HepG2 (cell line): ENCODE data around the gene NR2F1. TPM values are rescaled to one million over a fixed set of nuclear protein-coding genes. Genes with fewer than 3 reads are reported as not detected.

ENCODE experiments used
- HHEX ChIP-seq: IDR thresholded peaks from 2 replicates; pipeline ENCODE4 v1.6.1; 2016; ENCODE audit warnings: control low read depth
- PHB2 ChIP-seq: fragments of 450-650 bp; IDR thresholded peaks from 2 replicates; pipeline ENCODE4 v1.6.1; 2018; ENCODE audit not compliant: partially characterized antibody
- SAFB2 ChIP-seq: sonication (generic); formaldehyde crosslinking; IDR thresholded peaks from 2 replicates; pipeline ENCODE4 v1.5.1; 2020; ENCODE audit warnings: missing genetic modification reagents, low read depth, mild to moderate bottlenecking, borderline replicate concordance
- SAP130 ChIP-seq: IDR thresholded peaks from 2 replicates; pipeline ENCODE4 v1.6.1; 2016; ENCODE audit warnings: low read depth
- WIZ ChIP-seq: sonication (generic); formaldehyde crosslinking; IDR thresholded peaks from 2 replicates; pipeline ENCODE4 v1.5.1; 2020; ENCODE audit warnings: mild to moderate bottlenecking, missing genetic modification reagents
- ZNF207 ChIP-seq: fragments of 450-650 bp; IDR thresholded peaks from 2 replicates; pipeline ENCODE4 v1.6.1; 2016; ENCODE audit warnings: antibody characterized with exemption, borderline replicate concordance
- ZNF331 ChIP-seq: sonication (generic); formaldehyde crosslinking; IDR thresholded peaks from 2 replicates; pipeline ENCODE4 v1.4.0; 2020; ENCODE audit warnings: missing genetic modification reagents
- ZNF780A ChIP-seq: sonication (generic); formaldehyde crosslinking; IDR thresholded peaks from 2 replicates; pipeline ENCODE4 v1.8.0; 2022; ENCODE audit warnings: mild to moderate bottlenecking, missing genetic modification reagents, moderate library complexity
- polyA plus RNA-seq, 8 experiments: library from polyadenylated mRNA; depleted of rRNA in 3 of 8; stranded (reverse) in 7 of 8; unstranded in 1 of 8; fragments of >200 nt; fragmentation: Illumina TruSeq in 4 of 8; extraction: Trizol in 4 of 8; gene quantifications; 2 replicates each; pipeline versions ENCODE4 v1.2.1 to v1.2.3, GENCODE V29; 2011 to 2016; ENCODE audit warnings: low read depth in 4 of 8, missing spikeins in 1 of 8, mixed read lengths in 1 of 8; ENCODE audit not compliant: insufficient read depth in 1 of 8
- total RNA-seq, 5 experiments: library from RNA; depleted of rRNA; stranded (reverse); fragments of >200 nt; fragmentation: Illumina TruSeq; extraction: Trizol; gene quantifications; 2 replicates each; pipeline ENCODE4 v1.2.3, GENCODE V29; 2016; ENCODE audit warnings: low read depth in 1 of 5
- TF ChIP-seq, protein P1 (sequence below): sonication (generic); formaldehyde crosslinking; IDR thresholded peaks from 2 replicates; pipeline ENCODE4 v1.9.0; 2022; ENCODE audit warnings: missing genetic modification reagents, mild to moderate bottlenecking, borderline replicate concordance
- TF ChIP-seq, protein P2 (sequence below), 2 experiments: sonication (generic) in 1 of 2; formaldehyde crosslinking in 1 of 2; IDR thresholded peaks; 2 replicates each; pipeline versions ENCODE4 v1.5.1 to v1.6.1; 2011 to 2020; ENCODE audit warnings: borderline replicate concordance in 1 of 2, low read depth in 1 of 2, low read length in 1 of 2, mild to moderate bottlenecking in 1 of 2, missing genetic modification reagents in 1 of 2, moderate library complexity in 1 of 2
- TF ChIP-seq, protein P3 (sequence below): sonication (generic); formaldehyde crosslinking; IDR thresholded peaks from 2 replicates; pipeline ENCODE4 v1.4.0; 2020; ENCODE audit warnings: mild to moderate bottlenecking, low read depth, missing genetic modification reagents
- TF ChIP-seq, protein P4 (sequence below): sonication (generic); formaldehyde crosslinking; conservative IDR thresholded peaks from 2 replicates; pipeline ENCODE4 v1.4.0; 2020; ENCODE audit warnings: missing genetic modification reagents
- TF ChIP-seq, protein P5 (sequence below): sonication (generic); formaldehyde crosslinking; IDR thresholded peaks from 2 replicates; pipeline ENCODE4 v1.5.0; 2020; ENCODE audit warnings: missing genetic modification reagents, mild to moderate bottlenecking, borderline replicate concordance
- TF ChIP-seq, protein P6 (sequence below): sonication (generic); formaldehyde crosslinking; IDR thresholded peaks from 2 replicates; pipeline ENCODE4 v1.5.0; 2020; ENCODE audit warnings: missing genetic modification reagents
- TF ChIP-seq, protein P7 (sequence below): sonication (generic); formaldehyde crosslinking; IDR thresholded peaks from 2 replicates; pipeline ENCODE4 v1.8.1; 2023; ENCODE audit warnings: mild to moderate bottlenecking, missing genetic modification reagents, borderline replicate concordance

Gene NR2F1
- total and polyA plus RNA-seq, 2 of the 13 experiments (the other 11 are each of a cell fraction or from before 2014, with no cell fraction given) = 17.1 to 59.7 TPM

DNA sequence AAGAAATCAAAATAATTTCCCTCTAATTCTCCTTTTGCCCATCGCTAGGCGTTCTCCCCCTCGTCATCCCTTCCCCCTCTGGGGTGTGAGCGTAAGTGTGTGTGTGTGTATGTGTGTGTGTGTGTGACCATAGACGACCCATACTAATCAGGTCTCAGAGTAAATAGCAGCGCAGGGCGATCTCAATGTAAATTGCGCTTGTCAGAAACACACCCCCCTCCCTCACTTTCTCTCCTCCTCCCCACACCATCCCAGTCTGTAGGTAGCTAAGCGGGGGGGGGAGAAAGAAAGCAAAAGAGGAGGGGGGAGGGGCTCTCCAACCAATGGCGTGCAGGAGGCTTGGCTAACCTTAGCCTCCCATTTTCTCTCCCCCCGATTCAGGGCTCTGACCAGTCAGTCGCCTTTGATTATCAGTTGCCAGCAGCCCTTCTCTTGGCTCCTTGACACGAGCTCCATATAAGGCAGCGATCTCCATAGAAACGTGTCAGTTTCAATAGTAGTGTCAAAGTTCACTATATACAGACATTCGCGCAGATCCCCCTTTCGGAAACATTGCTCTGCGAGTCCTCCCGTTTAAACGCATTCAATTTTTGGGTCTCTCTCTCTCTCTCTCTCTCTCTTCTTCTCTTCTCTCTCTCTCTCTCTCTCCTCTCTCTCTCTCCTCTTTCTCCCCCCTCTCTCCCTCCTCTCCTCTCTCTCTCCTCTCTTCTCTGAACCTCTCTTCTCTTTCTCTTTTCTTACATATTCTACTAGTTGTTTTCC lies at the start of gene NR2F1 (continued):
- TF ChIP-seq, protein P1, sequence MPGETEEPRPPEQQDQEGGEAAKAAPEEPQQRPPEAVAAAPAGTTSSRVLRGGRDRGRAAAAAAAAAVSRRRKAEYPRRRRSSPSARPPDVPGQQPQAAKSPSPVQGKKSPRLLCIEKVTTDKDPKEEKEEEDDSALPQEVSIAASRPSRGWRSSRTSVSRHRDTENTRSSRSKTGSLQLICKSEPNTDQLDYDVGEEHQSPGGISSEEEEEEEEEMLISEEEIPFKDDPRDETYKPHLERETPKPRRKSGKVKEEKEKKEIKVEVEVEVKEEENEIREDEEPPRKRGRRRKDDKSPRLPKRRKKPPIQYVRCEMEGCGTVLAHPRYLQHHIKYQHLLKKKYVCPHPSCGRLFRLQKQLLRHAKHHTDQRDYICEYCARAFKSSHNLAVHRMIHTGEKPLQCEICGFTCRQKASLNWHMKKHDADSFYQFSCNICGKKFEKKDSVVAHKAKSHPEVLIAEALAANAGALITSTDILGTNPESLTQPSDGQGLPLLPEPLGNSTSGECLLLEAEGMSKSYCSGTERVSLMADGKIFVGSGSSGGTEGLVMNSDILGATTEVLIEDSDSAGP (CRISPR knock-in tag) = peak; percentile 53
- TF ChIP-seq, protein P2, sequence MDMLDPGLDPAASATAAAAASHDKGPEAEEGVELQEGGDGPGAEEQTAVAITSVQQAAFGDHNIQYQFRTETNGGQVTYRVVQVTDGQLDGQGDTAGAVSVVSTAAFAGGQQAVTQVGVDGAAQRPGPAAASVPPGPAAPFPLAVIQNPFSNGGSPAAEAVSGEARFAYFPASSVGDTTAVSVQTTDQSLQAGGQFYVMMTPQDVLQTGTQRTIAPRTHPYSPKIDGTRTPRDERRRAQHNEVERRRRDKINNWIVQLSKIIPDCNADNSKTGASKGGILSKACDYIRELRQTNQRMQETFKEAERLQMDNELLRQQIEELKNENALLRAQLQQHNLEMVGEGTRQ (IDR thresholded peaks at IDR 0.05; ENCODE audit: low read depth, low read length) = no peak
- TF ChIP-seq, protein P2 (CRISPR knock-in tag; IDR thresholded peaks at IDR 0.05; ENCODE audit: borderline replicate concordance) = peak; percentile 88; the same call in 1 of the 2 replicates
- TF ChIP-seq, protein P3, sequence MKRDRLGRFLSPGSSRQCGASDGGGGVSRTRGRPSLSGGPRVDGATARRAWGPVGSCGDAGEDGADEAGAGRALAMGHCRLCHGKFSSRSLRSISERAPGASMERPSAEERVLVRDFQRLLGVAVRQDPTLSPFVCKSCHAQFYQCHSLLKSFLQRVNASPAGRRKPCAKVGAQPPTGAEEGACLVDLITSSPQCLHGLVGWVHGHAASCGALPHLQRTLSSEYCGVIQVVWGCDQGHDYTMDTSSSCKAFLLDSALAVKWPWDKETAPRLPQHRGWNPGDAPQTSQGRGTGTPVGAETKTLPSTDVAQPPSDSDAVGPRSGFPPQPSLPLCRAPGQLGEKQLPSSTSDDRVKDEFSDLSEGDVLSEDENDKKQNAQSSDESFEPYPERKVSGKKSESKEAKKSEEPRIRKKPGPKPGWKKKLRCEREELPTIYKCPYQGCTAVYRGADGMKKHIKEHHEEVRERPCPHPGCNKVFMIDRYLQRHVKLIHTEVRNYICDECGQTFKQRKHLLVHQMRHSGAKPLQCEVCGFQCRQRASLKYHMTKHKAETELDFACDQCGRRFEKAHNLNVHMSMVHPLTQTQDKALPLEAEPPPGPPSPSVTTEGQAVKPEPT (CRISPR knock-in tag) = no peak
- TF ChIP-seq HHEX (CRISPR knock-in tag) (no peak), WIZ (CRISPR knock-in tag) (peak; percentile 42; the same call in 1 of the 2 replicates), SAP130 (CRISPR knock-in tag) (peak; percentile 89), PHB2 (no peak), ZNF331 (CRISPR knock-in tag) (0 out of 2 replicates have a peak, but pooled peaks have one; percentile 21), ZNF780A (no peak), SAFB2 (peak; percentile 51; the same call in 1 of the 2 replicates), ZNF207 (no peak)
- TF ChIP-seq, protein P4, sequence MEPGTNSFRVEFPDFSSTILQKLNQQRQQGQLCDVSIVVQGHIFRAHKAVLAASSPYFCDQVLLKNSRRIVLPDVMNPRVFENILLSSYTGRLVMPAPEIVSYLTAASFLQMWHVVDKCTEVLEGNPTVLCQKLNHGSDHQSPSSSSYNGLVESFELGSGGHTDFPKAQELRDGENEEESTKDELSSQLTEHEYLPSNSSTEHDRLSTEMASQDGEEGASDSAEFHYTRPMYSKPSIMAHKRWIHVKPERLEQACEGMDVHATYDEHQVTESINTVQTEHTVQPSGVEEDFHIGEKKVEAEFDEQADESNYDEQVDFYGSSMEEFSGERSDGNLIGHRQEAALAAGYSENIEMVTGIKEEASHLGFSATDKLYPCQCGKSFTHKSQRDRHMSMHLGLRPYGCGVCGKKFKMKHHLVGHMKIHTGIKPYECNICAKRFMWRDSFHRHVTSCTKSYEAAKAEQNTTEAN = peak; percentile 87
- TF ChIP-seq, protein P5, sequence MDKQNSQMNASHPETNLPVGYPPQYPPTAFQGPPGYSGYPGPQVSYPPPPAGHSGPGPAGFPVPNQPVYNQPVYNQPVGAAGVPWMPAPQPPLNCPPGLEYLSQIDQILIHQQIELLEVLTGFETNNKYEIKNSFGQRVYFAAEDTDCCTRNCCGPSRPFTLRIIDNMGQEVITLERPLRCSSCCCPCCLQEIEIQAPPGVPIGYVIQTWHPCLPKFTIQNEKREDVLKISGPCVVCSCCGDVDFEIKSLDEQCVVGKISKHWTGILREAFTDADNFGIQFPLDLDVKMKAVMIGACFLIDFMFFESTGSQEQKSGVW (CRISPR knock-in tag) = no peak
- TF ChIP-seq, protein P6, sequence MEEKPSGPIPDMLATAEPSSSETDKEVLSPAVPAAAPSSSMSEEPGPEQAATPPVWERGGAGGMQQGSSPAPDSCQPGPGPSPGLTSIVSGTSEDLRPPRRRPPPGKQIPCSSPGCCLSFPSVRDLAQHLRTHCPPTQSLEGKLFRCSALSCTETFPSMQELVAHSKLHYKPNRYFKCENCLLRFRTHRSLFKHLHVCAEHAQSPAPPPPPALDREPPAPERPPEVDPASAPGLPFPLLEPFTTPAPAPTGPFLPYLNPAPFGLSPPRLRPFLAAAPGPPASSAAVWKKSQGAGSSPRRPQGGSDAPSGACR = peak; percentile 69; the same call in 1 of the 2 replicates
- TF ChIP-seq, protein P7, sequence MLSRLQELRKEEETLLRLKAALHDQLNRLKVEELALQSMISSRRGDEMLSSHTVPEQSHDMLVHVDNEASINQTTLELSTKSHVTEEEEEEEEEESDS = no peak
